Esophagus squamous epithelium (tissue), 4 donors: ENCODE measurements around the gene SGTA.

Experiments
- POLR2A ChIP-seq, 4 donors: fragments of 450-650 bp; IDR thresholded peaks; one replicate each; pipeline ENCODE4 v1.6.1; 2017; ENCODE audit warnings: antibody characterized with exemption in 4 of 4, mild to moderate bottlenecking in 4 of 4, moderate library complexity in 3 of 4
- TF ChIP-seq, protein P1 (sequence below), 6 experiments: fragments of 450-650 bp in 4 of 6; fragments of 200-600 bp in 2 of 6; sonication (generic) in 2 of 6; IDR thresholded peaks; one replicate each; pipeline ENCODE4 v1.5.1; 2016 to 2019; ENCODE audit warnings: antibody characterized with exemption in 6 of 6, mild to moderate bottlenecking in 4 of 6, moderate library complexity in 4 of 6

DNA sequence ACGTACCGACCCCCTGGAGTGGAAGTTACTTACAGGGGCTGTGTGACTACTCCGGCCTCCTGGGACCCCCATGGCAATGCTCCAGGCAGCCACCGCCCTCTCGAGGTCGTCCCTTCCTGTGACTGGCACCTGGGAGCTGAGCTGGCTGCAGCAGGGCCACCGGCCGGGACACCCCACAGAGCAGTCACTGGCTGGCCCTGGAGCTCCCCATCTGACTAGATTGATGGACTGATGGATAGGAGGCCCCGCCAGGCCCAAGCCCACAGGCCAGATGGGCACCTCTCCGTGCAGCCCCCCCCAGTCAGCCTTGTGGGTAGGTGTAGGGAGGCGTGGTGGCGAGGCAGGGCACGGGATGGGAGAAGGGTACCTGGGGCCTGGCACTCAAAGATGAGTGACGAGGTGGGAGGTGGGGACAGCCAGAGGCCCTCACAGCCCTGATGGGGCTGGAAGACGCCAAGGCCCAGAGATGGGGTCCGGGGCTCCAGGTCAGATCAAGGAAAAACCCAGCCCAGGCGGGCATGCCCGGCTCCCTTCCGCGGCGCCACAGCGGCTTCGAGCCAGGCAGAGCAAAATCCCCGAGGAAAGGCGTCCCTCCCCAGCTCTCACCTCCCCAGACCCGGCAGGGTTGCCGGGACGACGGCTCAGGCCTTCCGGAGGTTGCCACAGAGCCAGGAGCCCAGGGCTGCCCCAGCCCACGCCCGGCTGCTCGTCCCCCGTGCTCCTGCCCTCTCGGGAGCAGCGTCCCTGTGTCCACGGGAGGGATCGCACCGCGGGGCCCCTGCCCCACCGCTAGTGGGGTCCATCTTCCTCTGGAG is 51.7 kb downstream of the SGTA start:
- TF ChIP-seq, protein P1, sequence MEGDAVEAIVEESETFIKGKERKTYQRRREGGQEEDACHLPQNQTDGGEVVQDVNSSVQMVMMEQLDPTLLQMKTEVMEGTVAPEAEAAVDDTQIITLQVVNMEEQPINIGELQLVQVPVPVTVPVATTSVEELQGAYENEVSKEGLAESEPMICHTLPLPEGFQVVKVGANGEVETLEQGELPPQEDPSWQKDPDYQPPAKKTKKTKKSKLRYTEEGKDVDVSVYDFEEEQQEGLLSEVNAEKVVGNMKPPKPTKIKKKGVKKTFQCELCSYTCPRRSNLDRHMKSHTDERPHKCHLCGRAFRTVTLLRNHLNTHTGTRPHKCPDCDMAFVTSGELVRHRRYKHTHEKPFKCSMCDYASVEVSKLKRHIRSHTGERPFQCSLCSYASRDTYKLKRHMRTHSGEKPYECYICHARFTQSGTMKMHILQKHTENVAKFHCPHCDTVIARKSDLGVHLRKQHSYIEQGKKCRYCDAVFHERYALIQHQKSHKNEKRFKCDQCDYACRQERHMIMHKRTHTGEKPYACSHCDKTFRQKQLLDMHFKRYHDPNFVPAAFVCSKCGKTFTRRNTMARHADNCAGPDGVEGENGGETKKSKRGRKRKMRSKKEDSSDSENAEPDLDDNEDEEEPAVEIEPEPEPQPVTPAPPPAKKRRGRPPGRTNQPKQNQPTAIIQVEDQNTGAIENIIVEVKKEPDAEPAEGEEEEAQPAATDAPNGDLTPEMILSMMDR (IDR thresholded peaks at IDR 0.05): no peak
- no peak for TF ChIP-seq POLR2A (IDR thresholded peaks at IDR 0.05)
